ENCODE data around the gene ZNF787. TPM values are rescaled to one million over a fixed set of nuclear protein-coding genes. Genes with fewer than 3 reads are reported as not detected.

ZNF787 gene
- polyA plus RNA-seq, 2 of the 4 experiments (the other 2 are of a cell fraction): 12.5 to 35.1 TPM

DNA sequence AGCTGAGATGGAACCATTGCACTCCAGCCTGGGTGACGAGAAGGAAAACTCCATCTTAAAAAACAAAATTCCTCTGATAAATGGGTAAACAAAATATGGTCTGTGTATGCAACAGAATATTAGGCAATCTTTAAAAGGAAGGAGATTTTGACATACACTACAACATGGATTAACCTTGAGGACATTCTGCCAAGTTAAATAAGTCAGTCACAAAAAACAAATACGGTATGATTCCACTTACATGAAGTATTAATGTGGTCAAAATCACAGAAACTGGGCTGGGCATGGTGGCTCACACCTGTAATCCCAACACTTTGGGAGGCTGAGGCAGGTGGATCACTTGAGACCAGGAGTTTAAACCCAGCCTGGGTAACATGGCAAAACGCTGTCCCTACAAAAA, 17.0 kb upstream of the ZNF787 start:
- ATAC-seq (no peak), FAIRE-seq (no peak), DNase-seq (ENCODE audit: low read depth in 1 of 2, low spot score in 1 of 2) (no peak)
- TF ChIP-seq FOSL2 (IDR thresholded peaks at IDR 0.05): no peak
- TF ChIP-seq FOSL2 (CRISPR knock-in tag; IDR thresholded peaks at IDR 0.05): peak; percentile 28
- TF ChIP-seq TP53 (CRISPR knock-in tag; IDR thresholded peaks at IDR 0.05): no peak
- TF ChIP-seq CEBPB (IDR thresholded peaks at IDR 0.05): 0 out of 4 replicates have a peak, but pooled peaks of 1 of the 2 experiments have one; percentile 27
- no peak for TF ChIP-seq ZFP36 (IDR thresholded peaks at IDR 0.05; ENCODE audit: borderline replicate concordance, partially characterized antibody)
- TF ChIP-seq EHF (CRISPR knock-in tag; IDR thresholded peaks at IDR 0.05): no peak
- no peak for TF ChIP-seq ESRRA (IDR thresholded peaks at IDR 0.05; ENCODE audit: borderline replicate concordance, low read length)
- CTCF ChIA-PET: interaction anchor here (0.8 to 1.4 kb wide), 3 partner anchors 30 to 61 kb away, joined by 3 to 4 read pairs (median 4); no protein-coding TSS in a partner anchor
- WGBS (ENCODE audit: missing lambda C conversion rate): 51% methylated on average over 3 of the region's 3 CpGs
- Histone ChIP-seq H3K27ac (no peak overlapping the region), H3K4me3 (no peak overlapping the region), H3K4me2 (peak overlapping the region; percentile 18; the same call in 1 of the 3 replicates), H3K9me3 (no peaks in the 10 kb centered on the region), H3K4me1 (peaks cover 27% of the 10 kb centered on the region; the same call in 2 of the 3 replicates)
- POLR2A ChIA-PET: interaction anchor here (0.6 to 1.8 kb wide), 4 partner anchors 17 to 28 kb away, joined by 3 to 7 read pairs (median 6); partner anchors contain the start of gene ZNF787

DNA sequence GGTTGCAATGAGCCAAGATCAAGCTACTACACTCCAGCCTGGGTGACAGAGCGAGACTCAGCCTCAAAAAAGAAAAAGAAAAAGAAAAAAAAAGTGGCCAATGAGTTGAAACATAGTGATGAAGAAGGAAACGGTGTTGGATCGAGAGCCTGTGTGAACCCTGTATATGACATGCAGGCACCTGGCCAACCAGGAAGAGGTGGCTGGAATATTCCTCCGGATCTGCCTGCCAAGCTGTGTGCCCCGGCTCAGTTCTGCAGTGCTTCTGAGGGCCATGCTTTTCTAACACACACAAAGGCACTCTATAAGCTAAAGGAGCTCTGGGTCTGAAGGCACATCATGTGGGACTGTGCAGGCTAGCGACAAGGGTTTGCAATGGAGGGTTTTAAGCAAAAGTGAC, 16.3 kb upstream of the ZNF787 start:
- 43% methylated on average over 6 of the region's 6 CpGs for WGBS (ENCODE audit: missing lambda C conversion rate)
- ChIA-PET CTCF (interaction anchor here (1.3 to 1.9 kb wide), 2 partner anchors 29 to 61 kb away, joined by 3 to 5 read pairs; no protein-coding TSS in a partner anchor), POLR2A (interaction anchor here (1.0 to 1.8 kb wide), 2 partner anchors 16 to 18 kb away, joined by 7 read pairs; partner anchors contain the start of gene ZNF787)
- TF ChIP-seq FOSL2 (IDR thresholded peaks at IDR 0.05) (no peak), FOSL2 (CRISPR knock-in tag; IDR thresholded peaks at IDR 0.05) (no peak)
- Histone ChIP-seq H3K27ac (no peak overlapping the region), H3K4me1 (peaks cover 25% of the 10 kb centered on the region; the same call in 2 of the 3 replicates), H3K9me3 (no peaks in the 10 kb centered on the region), H3K4me3 (no peak overlapping the region), H3K4me2 (peak overlapping the region; percentile 18; the same call in 2 of the 3 replicates)
- FAIRE-seq (no peak), DNase-seq (ENCODE audit: low read depth in 1 of 2, low spot score in 1 of 2) (peak in 1 of 2 experiments; percentile 41), ATAC-seq (no peak)

GRCh38 chr19:56136362-56136761, 15.3 kb upstream of the ZNF787 start:
- peaks cover 18% of the 10 kb centered on the region; the same call in 2 of the 3 replicates for H3K4me1 ChIP-seq
- DNase-seq (ENCODE audit: low read depth in 1 of 2, low spot score in 1 of 2): no peak
- FAIRE-seq: no peak
- ATAC-seq: no peak
- H3K4me2 ChIP-seq: no peak overlapping the region
- WGBS (ENCODE audit: missing lambda C conversion rate): 89% methylated on average over 10 of the region's 10 CpGs
- TF ChIP-seq POLR2A (IDR thresholded peaks at IDR 0.05; ENCODE audit: low read length) (no peak), HDAC2 (IDR thresholded peaks at IDR 0.05) (no peak), HOXB13 (CRISPR knock-in tag; IDR thresholded peaks at IDR 0.05; ENCODE audit: low read depth) (no peak), MAFK (IDR thresholded peaks at IDR 0.05; ENCODE audit: partially characterized antibody) (peak; percentile 38)
- H3K9me3 ChIP-seq: no peaks in the 10 kb centered on the region
- POLR2A ChIA-PET: interaction anchor here (0.6 to 1.8 kb wide), 2 partner anchors 15 to 485 kb away, joined by 3 to 7 read pairs; partner anchors contain the start of gene ZNF787
- CTCF ChIA-PET: interaction anchor here (1.0 to 1.9 kb wide), 3 partner anchors 14 to 60 kb away, joined by 3 to 5 read pairs (median 3); no protein-coding TSS in a partner anchor
- no peak overlapping the region for H3K4me3 ChIP-seq
- no peak overlapping the region for H3K27ac ChIP-seq

DNA sequence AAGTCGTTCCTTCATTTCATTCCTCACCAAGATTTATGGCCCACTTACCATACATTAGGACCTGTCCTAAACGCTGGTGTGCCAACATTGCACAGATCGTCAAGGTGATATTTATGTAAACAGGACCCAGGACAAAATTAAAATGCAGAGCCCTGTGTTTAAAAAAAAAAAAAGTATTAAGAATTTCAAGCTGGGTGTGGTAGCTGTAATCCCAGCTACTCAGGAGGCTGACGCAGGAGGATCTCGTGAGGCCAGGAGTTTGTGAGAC, 13.5 kb upstream of the ZNF787 start:
- WGBS (ENCODE audit: missing lambda C conversion rate): 73% methylated on average over 5 of the region's 5 CpGs
- no peak for DNase-seq (ENCODE audit: low read depth in 1 of 2, low spot score in 1 of 2)
- no peaks in the 10 kb centered on the region for H3K9me3 ChIP-seq
- H3K4me1 ChIP-seq: peaks cover 13% of the 10 kb centered on the region; the same call in 2 of the 3 replicates
- ChIA-PET CTCF (interaction anchor here (0.6 to 1.7 kb wide), 6 partner anchors 10 to 388 kb away, joined by 3 to 4 read pairs (median 3); no protein-coding TSS in a partner anchor), POLR2A (interaction anchor here (0.6 to 2.2 kb wide), 2 partner anchors 14 to 1964 kb away, joined by 3 to 10 read pairs; partner anchors contain the start of gene ZNF787)
- H3K4me3 ChIP-seq: no peak overlapping the region
- H3K27ac ChIP-seq: no peak overlapping the region
- ATAC-seq: no peak
- no peak overlapping the region for H3K4me2 ChIP-seq
- no peak for TF ChIP-seq NR3C1 (IDR thresholded peaks at IDR 0.05)
- no peak for TF ChIP-seq RARB (CRISPR knock-in tag; IDR thresholded peaks at IDR 0.05)
- TF ChIP-seq ELK1 (IDR thresholded peaks at IDR 0.05; ENCODE audit: low read depth, low read length): no peak
- TF ChIP-seq HOXB13 (CRISPR knock-in tag; IDR thresholded peaks at IDR 0.05; ENCODE audit: low read depth): no peak
- TF ChIP-seq, protein P1, sequence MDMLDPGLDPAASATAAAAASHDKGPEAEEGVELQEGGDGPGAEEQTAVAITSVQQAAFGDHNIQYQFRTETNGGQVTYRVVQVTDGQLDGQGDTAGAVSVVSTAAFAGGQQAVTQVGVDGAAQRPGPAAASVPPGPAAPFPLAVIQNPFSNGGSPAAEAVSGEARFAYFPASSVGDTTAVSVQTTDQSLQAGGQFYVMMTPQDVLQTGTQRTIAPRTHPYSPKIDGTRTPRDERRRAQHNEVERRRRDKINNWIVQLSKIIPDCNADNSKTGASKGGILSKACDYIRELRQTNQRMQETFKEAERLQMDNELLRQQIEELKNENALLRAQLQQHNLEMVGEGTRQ (IDR thresholded peaks at IDR 0.05): no peak
- TF ChIP-seq MAZ (IDR thresholded peaks at IDR 0.05; ENCODE audit: borderline replicate concordance, low read depth, low read length): no peak
- TF ChIP-seq GATA3 (IDR thresholded peaks at IDR 0.05; ENCODE audit: borderline replicate concordance): no peak
- no peak for TF ChIP-seq RNF2 (IDR thresholded peaks at IDR 0.05; ENCODE audit: borderline replicate concordance, low read depth)
- TF ChIP-seq MYC (IDR thresholded peaks at IDR 0.05; ENCODE audit: borderline replicate concordance, low read length): no peak
- TF ChIP-seq ZC3H11A (IDR thresholded peaks at IDR 0.05): no peak
- no peak for TF ChIP-seq POLR2AphosphoS2 (conservative IDR thresholded peaks at IDR 0.05; ENCODE audit: low read length)
- TF ChIP-seq TFCP2L1 (CRISPR knock-in tag; IDR thresholded peaks at IDR 0.05): no peak
- TF ChIP-seq, protein P2, sequence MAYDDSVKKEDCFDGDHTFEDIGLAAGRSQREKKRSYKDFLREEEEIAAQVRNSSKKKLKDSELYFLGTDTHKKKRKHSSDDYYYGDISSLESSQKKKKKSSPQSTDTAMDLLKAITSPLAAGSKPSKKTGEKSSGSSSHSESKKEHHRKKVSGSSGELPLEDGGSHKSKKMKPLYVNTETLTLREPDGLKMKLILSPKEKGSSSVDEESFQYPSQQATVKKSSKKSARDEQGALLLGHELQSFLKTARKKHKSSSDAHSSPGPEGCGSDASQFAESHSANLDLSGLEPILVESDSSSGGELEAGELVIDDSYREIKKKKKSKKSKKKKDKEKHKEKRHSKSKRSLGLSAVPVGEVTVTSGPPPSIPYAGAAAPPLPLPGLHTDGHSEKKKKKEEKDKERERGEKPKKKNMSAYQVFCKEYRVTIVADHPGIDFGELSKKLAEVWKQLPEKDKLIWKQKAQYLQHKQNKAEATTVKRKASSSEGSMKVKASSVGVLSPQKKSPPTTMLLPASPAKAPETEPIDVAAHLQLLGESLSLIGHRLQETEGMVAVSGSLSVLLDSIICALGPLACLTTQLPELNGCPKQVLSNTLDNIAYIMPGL (CRISPR knock-in tag; IDR thresholded peaks at IDR 0.05; ENCODE audit: borderline replicate concordance): no peak
- no peak for TF ChIP-seq KDM5A (IDR thresholded peaks at IDR 0.05)
- TF ChIP-seq HOXB5 (CRISPR knock-in tag; IDR thresholded peaks at IDR 0.05): no peak
- no peak for FAIRE-seq

Data from A549 (cell line).